Activated T-cell treated with anti-CD3 and anti-CD28 coated beads, Interleukin-2, amount 50 U/mL, for 72 hours (primary cell): Measurements from ENCODE around the gene KDM4D. TPM values are rescaled to one million over a fixed set of nuclear protein-coding genes. Genes with fewer than 3 reads are reported as not detected.
"Not testable (repeated sequence)": the region's sequence is repeated elsewhere in the genome, so short reads cannot be mapped to it uniquely, and the experiment has no call there.

Experiments
- ATAC-seq, 2 donors: fragments of 150-1000 bp; cut with Tn5 transposase; replicated peaks in 1 of 2; 2 replicates each; pipeline ENCODE4 v1.10.0; 2021; ENCODE audit warnings: moderate library complexity in 2 of 2, mild to moderate bottlenecking in 1 of 2
- DNase-seq, 2 donors: peaks; one replicate each; pipeline ENCODE4 v3.0.0; 2021 to 2022; ENCODE audit warnings: mixed read lengths in 1 of 2
- H3K27ac Mint-ChIP-seq: one replicate; pipeline ENCODE4 v1.8.0; 2022; ENCODE audit warnings: mild to moderate bottlenecking, moderate library complexity, mixed read lengths
- H3K27me3 Mint-ChIP-seq: one replicate; pipeline ENCODE4 v1.8.0; 2022; ENCODE audit warnings: low read depth, mixed read lengths
- H3K36me3 Mint-ChIP-seq, 2 donors: one replicate each; pipeline ENCODE4 v1.8.0; 2022; ENCODE audit warnings: mixed read lengths in 2 of 2, mild to moderate bottlenecking in 1 of 2; ENCODE audit not compliant: insufficient read depth in 2 of 2
- H3K4me1 Mint-ChIP-seq: one replicate; pipeline ENCODE4 v1.8.0; 2022; ENCODE audit warnings: low read depth, mixed read lengths
- H3K4me3 Mint-ChIP-seq, 2 donors: one replicate each; pipeline ENCODE4 v1.8.0; 2022; ENCODE audit warnings: mild to moderate bottlenecking in 2 of 2, mixed read lengths in 2 of 2, moderate library complexity in 2 of 2
- H3K9me3 Mint-ChIP-seq, 2 donors: one replicate each; pipeline ENCODE4 v1.8.0; 2022; ENCODE audit warnings: mixed read lengths in 2 of 2
- total RNA-seq, 2 donors: library from RNA; stranded (reverse); gene quantifications; one replicate each; pipeline ENCODE4 v1.2.3, GENCODE V29; 2022

The KDM4D gene
- total RNA-seq: 1 to 10 TPM; 1.4 to 1.8 TPM

GRCh38 chr11:94973099-94973968, at the start of gene KDM4D, which contains the start of gene CWC15:
Gene KDM4D, plus strand, starts transcription at chr11:94973709. Its CDS starts 23,664 bp downstream, at chr11:94997373.
Gene CWC15, minus strand, starts transcription at chr11:94973556. Its CDS starts 1,371 bp downstream, at chr11:94972185.
- Mint-ChIP-seq H3K9me3 (no peaks in the 10 kb centered on the region), H3K4me3 (peak within 1 kb of the TSS; percentile 93 to 99), H3K27me3 (no peaks in the 10 kb centered on the region), H3K4me1 (peaks cover 16% of the 10 kb centered on the region), H3K36me3 (peaks cover 11 to 26% of the 10 kb centered on the region in 2 donors), H3K27ac (peak within 1 kb of the TSS; percentile 97)
- peak; percentile 94 to 95 for DNase-seq
- peak; percentile 99 to 100 for ATAC-seq

GRCh38 chr11:94924171-94924572, 49.3 kb upstream of the KDM4D start:
- Mint-ChIP-seq H3K9me3 (peaks cover 3 to 11% of the 10 kb centered on the region in 2 donors), H3K36me3 (peaks cover 5 to 11% of the 10 kb centered on the region in 2 donors), H3K4me3 (peak overlapping the region in 1 of 2 donors; percentile 2), H3K4me1 (peaks cover 44% of the 10 kb centered on the region), H3K27me3 (no peaks in the 10 kb centered on the region), H3K27ac (no peak overlapping the region)
- DNase-seq (no peak), ATAC-seq (peak in 1 of 2 donors; percentile 45)

- Mint-ChIP-seq H3K36me3 (peaks cover 5 to 11% of the 10 kb centered on the region in 2 donors), H3K4me3 (peak overlapping the region; percentile 13 to 24), H3K4me1 (peaks cover 48% of the 10 kb centered on the region), H3K9me3 (peaks cover 3 to 11% of the 10 kb centered on the region in 2 donors), H3K27ac (peak overlapping the region; percentile 6), H3K27me3 (no peaks in the 10 kb centered on the region)
- DNase-seq (no peak), ATAC-seq (peak; percentile 50 to 65)
Measured at GRCh38 chr11:94924612-94925011, 48.9 kb upstream of the KDM4D start.

- no peak for DNase-seq
- Mint-ChIP-seq H3K27ac (peak overlapping the region; percentile 10), H3K4me1 (peaks cover 48% of the 10 kb centered on the region), H3K36me3 (peaks cover 5 to 11% of the 10 kb centered on the region in 2 donors), H3K27me3 (no peaks in the 10 kb centered on the region), H3K9me3 (peaks cover 3 to 11% of the 10 kb centered on the region in 2 donors), H3K4me3 (no peak overlapping the region)
- peak in 1 of 2 donors; percentile 25 for ATAC-seq
Measured at GRCh38 chr11:94925422-94926270, 47.9 kb upstream of the KDM4D start.

GRCh38 chr11:94926271-94926625, 47.3 kb upstream of the KDM4D start:
- Mint-ChIP-seq H3K4me1 (peaks cover 48% of the 10 kb centered on the region), H3K9me3 (peaks cover 3 to 11% of the 10 kb centered on the region in 2 donors), H3K4me3 (no peak overlapping the region), H3K27me3 (no peaks in the 10 kb centered on the region), H3K27ac (no peak overlapping the region), H3K36me3 (peaks cover 5 to 11% of the 10 kb centered on the region in 2 donors)
- no peak for ATAC-seq
- DNase-seq: no peak

GRCh38 chr11:94926698-94927237, 46.7 kb upstream of the KDM4D start:
- peaks cover 48% of the 10 kb centered on the region for H3K4me1 Mint-ChIP-seq
- ATAC-seq (no peak), DNase-seq (no peak)
- no peak overlapping the region for H3K4me3 Mint-ChIP-seq
- H3K9me3 Mint-ChIP-seq: peaks cover 3 to 11% of the 10 kb centered on the region in 2 donors
- peaks cover 5 to 11% of the 10 kb centered on the region in 2 donors for H3K36me3 Mint-ChIP-seq
- H3K27me3 Mint-ChIP-seq: no peaks in the 10 kb centered on the region
- H3K27ac Mint-ChIP-seq: no peak overlapping the region

GRCh38 chr11:94928117-94928990, 45.2 kb upstream of the KDM4D start:
- H3K4me1 Mint-ChIP-seq: peaks cover 50% of the 10 kb centered on the region
- peaks cover 5 to 11% of the 10 kb centered on the region in 2 donors for H3K36me3 Mint-ChIP-seq
- ATAC-seq: no peak
- H3K4me3 Mint-ChIP-seq: no peak overlapping the region
- H3K27ac Mint-ChIP-seq: no peak overlapping the region
- peaks cover 3 to 11% of the 10 kb centered on the region in 2 donors for H3K9me3 Mint-ChIP-seq
- H3K27me3 Mint-ChIP-seq: no peaks in the 10 kb centered on the region
- no peak for DNase-seq

GRCh38 chr11:94932072-94932471, 41.4 kb upstream of the KDM4D start:
- not testable (repeated sequence) for DNase-seq, H3K27me3 Mint-ChIP-seq, H3K36me3 Mint-ChIP-seq, H3K4me3 Mint-ChIP-seq, H3K9me3 Mint-ChIP-seq, H3K27ac Mint-ChIP-seq, ATAC-seq
- H3K4me1 Mint-ChIP-seq: peaks cover 41% of the 10 kb centered on the region

- H3K9me3 Mint-ChIP-seq: peaks cover 0 to 4% of the 10 kb centered on the region in 2 donors
Measured at GRCh38 chr11:94932503-94932902, 41.0 kb upstream of the KDM4D start.

GRCh38 chr11:94933223-94934130, 40.0 kb upstream of the KDM4D start:
- peaks cover 0 to 2% of the 10 kb centered on the region in 2 donors for H3K9me3 Mint-ChIP-seq

More at GRCh38 chr11:94932503-94932902, 41.0 kb upstream of the KDM4D start:
- no peak for ATAC-seq
- Mint-ChIP-seq H3K36me3 (no peaks in the 10 kb centered on the region), H3K27me3 (no peaks in the 10 kb centered on the region), H3K4me3 (no peak overlapping the region), H3K4me1 (peaks cover 41% of the 10 kb centered on the region), H3K27ac (no peak overlapping the region)
- DNase-seq: no peak

GRCh38 chr11:94934362-94934761, 39.1 kb upstream of the KDM4D start:
- DNase-seq (peak in 1 of 2 donors; percentile 4), ATAC-seq (peak; percentile 37 to 43)
- no peak overlapping the region for H3K27ac Mint-ChIP-seq
- H3K9me3 Mint-ChIP-seq: no peaks in the 10 kb centered on the region
- H3K4me1 Mint-ChIP-seq: peaks cover 29% of the 10 kb centered on the region
- no peaks in the 10 kb centered on the region for H3K36me3 Mint-ChIP-seq
- H3K4me3 Mint-ChIP-seq: peak overlapping the region in 1 of 2 donors; percentile 18
- H3K27me3 Mint-ChIP-seq: no peaks in the 10 kb centered on the region

More at GRCh38 chr11:94933223-94934130, 40.0 kb upstream of the KDM4D start:
- Mint-ChIP-seq H3K4me1 (peaks cover 37% of the 10 kb centered on the region), H3K36me3 (no peaks in the 10 kb centered on the region), H3K27ac (no peak overlapping the region), H3K4me3 (no peak overlapping the region), H3K27me3 (no peaks in the 10 kb centered on the region)
- ATAC-seq: no peak
- DNase-seq: no peak
